GM21737 (cell line): ENCODE measurements around the gene PCYOX1L.

Experiments used
- ATAC-seq: cut with Tn5 transposase; IDR thresholded peaks from one replicate; pipeline ENCODE4 v1.9.1; 2021; ENCODE audit warnings: mild to moderate bottlenecking, moderate library complexity; ENCODE audit not compliant: unreplicated experiment

PCYOX1L gene

GRCh38 chr5:149405550-149406202, 47.8 kb downstream of the PCYOX1L start:
- ATAC-seq = no peak

- no peak for ATAC-seq
Measured at GRCh38 chr5:149406203-149406978, 48.5 kb downstream of the PCYOX1L start.

- ATAC-seq = no peak
Measured at GRCh38 chr5:149406979-149407306, 49.1 kb downstream of the PCYOX1L start.

GRCh38 chr5:149407323-149408251, 49.7 kb downstream of the PCYOX1L start:
- ATAC-seq = no peak

GRCh38 chr5:149408252-149409099, 50.6 kb downstream of the PCYOX1L start:
- no peak for ATAC-seq

GRCh38 chr5:149409268-149409948, 51.6 kb downstream of the PCYOX1L start:
- no peak for ATAC-seq

- ATAC-seq = no peak
Measured at GRCh38 chr5:149410071-149410470, 52.2 kb downstream of the PCYOX1L start.

- no peak for ATAC-seq
Measured at GRCh38 chr5:149410721-149411432, 53.0 kb downstream of the PCYOX1L start.

GRCh38 chr5:149411738-149412519, 54.1 kb downstream of the PCYOX1L start:
- ATAC-seq = no peak

- ATAC-seq = no peak
Measured at GRCh38 chr5:149412783-149413476, 55.1 kb downstream of the PCYOX1L start.

GRCh38 chr5:149413477-149414210, 55.8 kb downstream of the PCYOX1L start:
- no peak for ATAC-seq

GRCh38 chr5:149414405-149415065, 56.7 kb downstream of the PCYOX1L start:
- no peak for ATAC-seq

- ATAC-seq = no peak
Measured at GRCh38 chr5:149415066-149415967, 57.5 kb downstream of the PCYOX1L start.

- ATAC-seq = no peak
Measured at GRCh38 chr5:149416987-149417710, 59.3 kb downstream of the PCYOX1L start.

GRCh38 chr5:149417711-149418368, 60.0 kb downstream of the PCYOX1L start:
- ATAC-seq = no peak
